ENCODE data around the gene CTDP1.

CTDP1 gene

DNA sequence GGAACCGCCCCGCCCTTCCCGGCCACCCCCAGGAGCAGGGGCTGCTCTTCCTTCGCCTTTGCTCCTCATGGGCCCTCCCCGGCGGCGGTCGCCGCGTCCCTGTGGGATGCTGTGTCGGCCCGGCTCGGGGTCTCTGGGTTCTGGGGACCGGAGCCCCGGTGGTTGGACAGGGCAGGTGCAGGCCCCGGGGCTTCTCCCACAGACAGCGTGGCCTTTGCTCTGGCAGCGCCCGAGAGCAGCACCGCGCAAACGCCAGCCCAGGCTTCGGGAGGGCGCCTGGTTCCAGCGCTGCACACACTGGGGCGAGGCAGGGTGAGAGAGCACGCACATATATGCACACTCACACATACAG is 109.1 kb downstream of the CTDP1 start:
- ATAC-seq: no peak
- TF ChIP-seq ZNF565 (CRISPR knock-in tag; conservative IDR thresholded peaks at IDR 0.05; ENCODE audit: low read depth) (no peak), ARNTL (CRISPR knock-in tag; IDR thresholded peaks at IDR 0.05; ENCODE audit: borderline replicate concordance, low read depth) (no peak), ZNF8 (CRISPR knock-in tag; IDR thresholded peaks at IDR 0.05) (no peak), OSR1 (CRISPR knock-in tag; IDR thresholded peaks at IDR 0.05) (no peak), ZNF70 (CRISPR knock-in tag; IDR thresholded peaks at IDR 0.05) (no peak), ZC3H10 (CRISPR knock-in tag; IDR thresholded peaks at IDR 0.05) (no peak), GLIS3 (CRISPR knock-in tag; IDR thresholded peaks at IDR 0.05) (no peak), CSDC2 (CRISPR knock-in tag; IDR thresholded peaks at IDR 0.05) (no peak), BACH2 (CRISPR knock-in tag; IDR thresholded peaks at IDR 0.05; ENCODE audit: borderline replicate concordance) (no peak), TOX (CRISPR knock-in tag; IDR thresholded peaks at IDR 0.05; ENCODE audit: borderline replicate concordance) (no peak), ZFP3 (CRISPR knock-in tag; IDR thresholded peaks at IDR 0.05) (no peak), ISL1 (CRISPR knock-in tag; IDR thresholded peaks at IDR 0.05) (no peak)
- TF ChIP-seq, protein P1, sequence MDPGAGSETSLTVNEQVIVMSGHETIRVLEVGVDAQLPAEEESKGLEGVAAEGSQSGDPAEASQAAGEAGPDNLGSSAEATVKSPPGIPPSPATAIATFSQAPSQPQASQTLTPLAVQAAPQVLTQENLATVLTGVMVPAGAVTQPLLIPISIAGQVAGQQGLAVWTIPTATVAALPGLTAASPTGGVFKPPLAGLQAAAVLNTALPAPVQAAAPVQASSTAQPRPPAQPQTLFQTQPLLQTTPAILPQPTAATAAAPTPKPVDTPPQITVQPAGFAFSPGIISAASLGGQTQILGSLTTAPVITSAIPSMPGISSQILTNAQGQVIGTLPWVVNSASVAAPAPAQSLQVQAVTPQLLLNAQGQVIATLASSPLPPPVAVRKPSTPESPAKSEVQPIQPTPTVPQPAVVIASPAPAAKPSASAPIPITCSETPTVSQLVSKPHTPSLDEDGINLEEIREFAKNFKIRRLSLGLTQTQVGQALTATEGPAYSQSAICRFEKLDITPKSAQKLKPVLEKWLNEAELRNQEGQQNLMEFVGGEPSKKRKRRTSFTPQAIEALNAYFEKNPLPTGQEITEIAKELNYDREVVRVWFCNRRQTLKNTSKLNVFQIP (CRISPR knock-in tag; IDR thresholded peaks at IDR 0.05; ENCODE audit: borderline replicate concordance, low read depth): no peak
- TF ChIP-seq, protein P2, sequence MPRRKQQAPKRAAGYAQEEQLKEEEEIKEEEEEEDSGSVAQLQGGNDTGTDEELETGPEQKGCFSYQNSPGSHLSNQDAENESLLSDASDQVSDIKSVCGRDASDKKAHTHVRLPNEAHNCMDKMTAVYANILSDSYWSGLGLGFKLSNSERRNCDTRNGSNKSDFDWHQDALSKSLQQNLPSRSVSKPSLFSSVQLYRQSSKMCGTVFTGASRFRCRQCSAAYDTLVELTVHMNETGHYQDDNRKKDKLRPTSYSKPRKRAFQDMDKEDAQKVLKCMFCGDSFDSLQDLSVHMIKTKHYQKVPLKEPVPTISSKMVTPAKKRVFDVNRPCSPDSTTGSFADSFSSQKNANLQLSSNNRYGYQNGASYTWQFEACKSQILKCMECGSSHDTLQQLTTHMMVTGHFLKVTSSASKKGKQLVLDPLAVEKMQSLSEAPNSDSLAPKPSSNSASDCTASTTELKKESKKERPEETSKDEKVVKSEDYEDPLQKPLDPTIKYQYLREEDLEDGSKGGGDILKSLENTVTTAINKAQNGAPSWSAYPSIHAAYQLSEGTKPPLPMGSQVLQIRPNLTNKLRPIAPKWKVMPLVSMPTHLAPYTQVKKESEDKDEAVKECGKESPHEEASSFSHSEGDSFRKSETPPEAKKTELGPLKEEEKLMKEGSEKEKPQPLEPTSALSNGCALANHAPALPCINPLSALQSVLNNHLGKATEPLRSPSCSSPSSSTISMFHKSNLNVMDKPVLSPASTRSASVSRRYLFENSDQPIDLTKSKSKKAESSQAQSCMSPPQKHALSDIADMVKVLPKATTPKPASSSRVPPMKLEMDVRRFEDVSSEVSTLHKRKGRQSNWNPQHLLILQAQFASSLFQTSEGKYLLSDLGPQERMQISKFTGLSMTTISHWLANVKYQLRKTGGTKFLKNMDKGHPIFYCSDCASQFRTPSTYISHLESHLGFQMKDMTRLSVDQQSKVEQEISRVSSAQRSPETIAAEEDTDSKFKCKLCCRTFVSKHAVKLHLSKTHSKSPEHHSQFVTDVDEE (CRISPR knock-in tag; IDR thresholded peaks at IDR 0.05): no peak
- TF ChIP-seq, protein P3, sequence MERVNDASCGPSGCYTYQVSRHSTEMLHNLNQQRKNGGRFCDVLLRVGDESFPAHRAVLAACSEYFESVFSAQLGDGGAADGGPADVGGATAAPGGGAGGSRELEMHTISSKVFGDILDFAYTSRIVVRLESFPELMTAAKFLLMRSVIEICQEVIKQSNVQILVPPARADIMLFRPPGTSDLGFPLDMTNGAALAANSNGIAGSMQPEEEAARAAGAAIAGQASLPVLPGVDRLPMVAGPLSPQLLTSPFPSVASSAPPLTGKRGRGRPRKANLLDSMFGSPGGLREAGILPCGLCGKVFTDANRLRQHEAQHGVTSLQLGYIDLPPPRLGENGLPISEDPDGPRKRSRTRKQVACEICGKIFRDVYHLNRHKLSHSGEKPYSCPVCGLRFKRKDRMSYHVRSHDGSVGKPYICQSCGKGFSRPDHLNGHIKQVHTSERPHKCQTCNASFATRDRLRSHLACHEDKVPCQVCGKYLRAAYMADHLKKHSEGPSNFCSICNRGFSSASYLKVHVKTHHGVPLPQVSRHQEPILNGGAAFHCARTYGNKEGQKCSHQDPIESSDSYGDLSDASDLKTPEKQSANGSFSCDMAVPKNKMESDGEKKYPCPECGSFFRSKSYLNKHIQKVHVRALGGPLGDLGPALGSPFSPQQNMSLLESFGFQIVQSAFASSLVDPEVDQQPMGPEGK (CRISPR knock-in tag; IDR thresholded peaks at IDR 0.05; ENCODE audit: borderline replicate concordance): no peak
- TF ChIP-seq, protein P4, sequence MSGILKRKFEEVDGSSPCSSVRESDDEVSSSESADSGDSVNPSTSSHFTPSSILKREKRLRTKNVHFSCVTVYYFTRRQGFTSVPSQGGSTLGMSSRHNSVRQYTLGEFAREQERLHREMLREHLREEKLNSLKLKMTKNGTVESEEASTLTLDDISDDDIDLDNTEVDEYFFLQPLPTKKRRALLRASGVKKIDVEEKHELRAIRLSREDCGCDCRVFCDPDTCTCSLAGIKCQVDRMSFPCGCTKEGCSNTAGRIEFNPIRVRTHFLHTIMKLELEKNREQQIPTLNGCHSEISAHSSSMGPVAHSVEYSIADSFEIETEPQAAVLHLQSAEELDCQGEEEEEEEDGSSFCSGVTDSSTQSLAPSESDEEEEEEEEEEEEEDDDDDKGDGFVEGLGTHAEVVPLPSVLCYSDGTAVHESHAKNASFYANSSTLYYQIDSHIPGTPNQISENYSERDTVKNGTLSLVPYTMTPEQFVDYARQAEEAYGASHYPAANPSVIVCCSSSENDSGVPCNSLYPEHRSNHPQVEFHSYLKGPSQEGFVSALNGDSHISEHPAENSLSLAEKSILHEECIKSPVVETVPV (CRISPR knock-in tag; IDR thresholded peaks at IDR 0.05): no peak
- TF ChIP-seq, protein P5, sequence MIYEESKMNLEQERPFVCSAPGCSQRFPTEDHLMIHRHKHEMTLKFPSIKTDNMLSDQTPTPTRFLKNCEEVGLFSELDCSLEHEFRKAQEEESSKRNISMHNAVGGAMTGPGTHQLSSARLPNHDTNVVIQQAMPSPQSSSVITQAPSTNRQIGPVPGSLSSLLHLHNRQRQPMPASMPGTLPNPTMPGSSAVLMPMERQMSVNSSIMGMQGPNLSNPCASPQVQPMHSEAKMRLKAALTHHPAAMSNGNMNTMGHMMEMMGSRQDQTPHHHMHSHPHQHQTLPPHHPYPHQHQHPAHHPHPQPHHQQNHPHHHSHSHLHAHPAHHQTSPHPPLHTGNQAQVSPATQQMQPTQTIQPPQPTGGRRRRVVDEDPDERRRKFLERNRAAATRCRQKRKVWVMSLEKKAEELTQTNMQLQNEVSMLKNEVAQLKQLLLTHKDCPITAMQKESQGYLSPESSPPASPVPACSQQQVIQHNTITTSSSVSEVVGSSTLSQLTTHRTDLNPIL (CRISPR knock-in tag; IDR thresholded peaks at IDR 0.05; ENCODE audit: low read depth): no peak

DNA sequence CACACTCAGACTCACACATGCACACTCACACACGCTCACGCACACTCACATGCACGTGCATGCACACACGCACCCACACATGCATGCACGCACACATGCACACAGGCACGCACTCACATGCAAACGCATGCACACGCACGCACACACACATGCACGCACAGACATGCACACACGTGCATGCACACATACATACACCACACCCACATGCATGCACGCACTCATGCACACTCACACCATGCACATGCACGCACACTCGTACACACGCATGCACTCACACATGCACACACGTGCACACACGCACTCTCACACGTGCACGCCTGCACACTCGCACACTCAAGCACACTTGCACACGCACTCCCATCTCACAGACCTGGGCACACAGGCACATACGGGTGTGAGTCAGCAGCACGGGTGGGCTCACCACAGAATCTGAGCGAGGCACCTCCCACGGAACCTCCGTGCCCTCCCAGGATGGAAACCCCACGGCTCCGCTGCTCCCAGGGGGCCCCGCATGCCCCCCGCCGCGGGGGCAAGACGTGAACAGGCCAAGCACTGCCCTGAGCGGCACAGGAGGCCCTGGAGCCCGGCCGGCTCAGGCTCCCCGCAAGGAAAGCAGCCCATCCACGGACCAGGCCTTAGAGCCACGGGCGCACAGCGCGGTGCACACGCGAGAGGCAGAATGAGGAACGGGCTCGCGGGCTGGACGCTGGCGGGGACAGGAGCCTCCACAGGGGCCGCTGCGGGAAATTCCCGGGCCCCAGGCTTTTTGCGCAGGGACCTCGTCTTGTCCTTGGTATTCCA is 109.7 kb downstream of the CTDP1 start:
- TF ChIP-seq ARNTL (CRISPR knock-in tag; IDR thresholded peaks at IDR 0.05; ENCODE audit: borderline replicate concordance, low read depth) (no peak), ZC3H10 (CRISPR knock-in tag; IDR thresholded peaks at IDR 0.05) (no peak), ZFP30 (CRISPR knock-in tag; IDR thresholded peaks at IDR 0.05) (no peak), TOX (CRISPR knock-in tag; IDR thresholded peaks at IDR 0.05; ENCODE audit: borderline replicate concordance) (no peak), ESRRG (CRISPR knock-in tag; IDR thresholded peaks at IDR 0.05) (no peak), ZNF565 (CRISPR knock-in tag; conservative IDR thresholded peaks at IDR 0.05; ENCODE audit: low read depth) (no peak), TCF4 (CRISPR knock-in tag; IDR thresholded peaks at IDR 0.05; ENCODE audit: borderline replicate concordance) (no peak), RARB (CRISPR knock-in tag; IDR thresholded peaks at IDR 0.05) (no peak), GLIS3 (CRISPR knock-in tag; IDR thresholded peaks at IDR 0.05) (no peak), SNAI2 (CRISPR knock-in tag; IDR thresholded peaks at IDR 0.05) (no peak)
- TF ChIP-seq, protein P1 (CRISPR knock-in tag; IDR thresholded peaks at IDR 0.05; ENCODE audit: borderline replicate concordance, low read depth): no peak
- TF ChIP-seq, protein P5 (CRISPR knock-in tag; IDR thresholded peaks at IDR 0.05; ENCODE audit: low read depth): no peak
- ATAC-seq: no peak
